ELR (cell line): ENCODE data around the gene SWAP70.

Experiments used
- DNase-seq: peaks from one replicate; pipeline ENCODE4 v3.0.0-alpha.2; 2015; ENCODE audit warnings: low read depth

The SWAP70 gene

GRCh38 chr11:9753021-9753420, 89.1 kb downstream of the SWAP70 start:
- DNase-seq = peak; percentile 89

- peak; percentile 39 for DNase-seq
These were observed 90.2 kb downstream of the SWAP70 start for GRCh38 chr11:9754010-9754471.

GRCh38 chr11:9755561-9756185, 91.8 kb downstream of the SWAP70 start:
- peak; percentile 78 for DNase-seq

- no peak for DNase-seq
These were observed 92.6 kb downstream of the SWAP70 start for GRCh38 chr11:9756461-9756860.

GRCh38 chr11:9756878-9757277, 93.0 kb downstream of the SWAP70 start:
- no peak for DNase-seq

- DNase-seq = peak; percentile 83
These were observed 94.1 kb downstream of the SWAP70 start for GRCh38 chr11:9757809-9758636.

GRCh38 chr11:9758637-9759518, 95.0 kb downstream of the SWAP70 start:
- DNase-seq = peak; percentile 80

GRCh38 chr11:9759519-9760192, 95.8 kb downstream of the SWAP70 start:
- peak; percentile 99 for DNase-seq

- DNase-seq = peak; percentile 67
These were observed 96.3 kb downstream of the SWAP70 start for GRCh38 chr11:9760193-9760575.

- no peak for DNase-seq
These were observed 97.6 kb downstream of the SWAP70 start for GRCh38 chr11:9761441-9761945.

GRCh38 chr11:9762531-9762930, 98.7 kb downstream of the SWAP70 start:
- no peak for DNase-seq

- no peak for DNase-seq
These were observed 99.4 kb downstream of the SWAP70 start for GRCh38 chr11:9763301-9763700.

- DNase-seq = peak; percentile 43
These were observed 101.6 kb downstream of the SWAP70 start for GRCh38 chr11:9765320-9766101.

GRCh38 chr11:9769621-9770020, 105.7 kb downstream of the SWAP70 start:
- DNase-seq = no peak

GRCh38 chr11:9771071-9771511, 107.2 kb downstream of the SWAP70 start:
- no peak for DNase-seq

GRCh38 chr11:9772218-9772617, 108.3 kb downstream of the SWAP70 start:
- no peak for DNase-seq

GRCh38 chr11:9773524-9773923, 109.6 kb downstream of the SWAP70 start:
- no peak for DNase-seq

- no peak for DNase-seq
These were observed 110.2 kb downstream of the SWAP70 start for GRCh38 chr11:9774109-9774508.

GRCh38 chr11:9774591-9775397, 110.9 kb downstream of the SWAP70 start:
- peak; percentile 71 for DNase-seq

GRCh38 chr11:9775398-9775779, 111.5 kb downstream of the SWAP70 start:
- DNase-seq = no peak
